Measurements from ENCODE around the gene LHX4.

LHX4 gene

DNA sequence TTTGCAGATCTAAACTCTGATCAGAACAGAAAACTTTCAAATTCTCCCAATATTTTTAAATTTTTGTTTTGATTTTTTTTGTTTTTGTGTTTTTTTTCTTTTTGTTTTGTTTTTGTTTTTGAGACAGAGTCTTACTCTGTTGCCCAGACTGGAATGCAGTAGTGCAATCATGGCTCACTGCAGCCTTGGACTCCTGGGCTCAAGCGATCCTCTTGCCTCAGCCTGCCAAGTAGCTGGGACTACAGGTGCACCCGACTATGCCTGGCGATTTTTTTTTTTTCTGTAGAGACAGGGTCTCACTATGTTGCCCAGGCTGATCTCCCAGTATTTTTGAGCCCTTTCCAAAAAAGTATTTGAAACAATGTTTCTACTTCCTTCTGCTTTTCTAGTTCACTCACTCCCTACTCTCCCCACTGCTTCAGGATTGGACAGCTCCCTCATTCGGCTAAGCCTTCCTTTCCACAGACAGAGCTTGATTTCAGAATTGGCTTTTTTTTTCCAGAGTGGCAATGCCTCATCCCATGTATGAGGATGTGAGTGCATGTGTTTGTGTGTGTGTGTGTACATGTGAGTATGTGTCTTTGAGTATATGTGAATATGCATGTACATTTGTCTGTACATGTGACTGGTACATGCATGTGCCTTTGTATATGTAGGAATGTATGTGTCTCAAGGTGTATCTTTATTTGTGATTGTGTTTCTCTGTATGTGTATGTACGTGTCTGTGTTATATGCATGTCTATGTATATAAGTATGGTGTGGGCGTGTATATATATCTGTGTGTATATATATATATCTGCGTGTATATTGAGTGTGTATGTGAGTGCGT lies 11.9 kb downstream of the LHX4 start:
- TF ChIP-seq, protein P1, sequence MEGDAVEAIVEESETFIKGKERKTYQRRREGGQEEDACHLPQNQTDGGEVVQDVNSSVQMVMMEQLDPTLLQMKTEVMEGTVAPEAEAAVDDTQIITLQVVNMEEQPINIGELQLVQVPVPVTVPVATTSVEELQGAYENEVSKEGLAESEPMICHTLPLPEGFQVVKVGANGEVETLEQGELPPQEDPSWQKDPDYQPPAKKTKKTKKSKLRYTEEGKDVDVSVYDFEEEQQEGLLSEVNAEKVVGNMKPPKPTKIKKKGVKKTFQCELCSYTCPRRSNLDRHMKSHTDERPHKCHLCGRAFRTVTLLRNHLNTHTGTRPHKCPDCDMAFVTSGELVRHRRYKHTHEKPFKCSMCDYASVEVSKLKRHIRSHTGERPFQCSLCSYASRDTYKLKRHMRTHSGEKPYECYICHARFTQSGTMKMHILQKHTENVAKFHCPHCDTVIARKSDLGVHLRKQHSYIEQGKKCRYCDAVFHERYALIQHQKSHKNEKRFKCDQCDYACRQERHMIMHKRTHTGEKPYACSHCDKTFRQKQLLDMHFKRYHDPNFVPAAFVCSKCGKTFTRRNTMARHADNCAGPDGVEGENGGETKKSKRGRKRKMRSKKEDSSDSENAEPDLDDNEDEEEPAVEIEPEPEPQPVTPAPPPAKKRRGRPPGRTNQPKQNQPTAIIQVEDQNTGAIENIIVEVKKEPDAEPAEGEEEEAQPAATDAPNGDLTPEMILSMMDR (IDR thresholded peaks at IDR 0.05) = no peak

GRCh38 chr1:180243517-180244221 lies 13.6 kb downstream of the LHX4 start:
- TF ChIP-seq, protein P1 (IDR thresholded peaks at IDR 0.05) = no peak

GRCh38 chr1:180244840-180245239 lies 14.8 kb downstream of the LHX4 start:
- TF ChIP-seq, protein P1 (IDR thresholded peaks at IDR 0.05) = no peak

GRCh38 chr1:180246579-180246978 lies 16.5 kb downstream of the LHX4 start:
- TF ChIP-seq, protein P1 (IDR thresholded peaks at IDR 0.05) = no peak

DNA sequence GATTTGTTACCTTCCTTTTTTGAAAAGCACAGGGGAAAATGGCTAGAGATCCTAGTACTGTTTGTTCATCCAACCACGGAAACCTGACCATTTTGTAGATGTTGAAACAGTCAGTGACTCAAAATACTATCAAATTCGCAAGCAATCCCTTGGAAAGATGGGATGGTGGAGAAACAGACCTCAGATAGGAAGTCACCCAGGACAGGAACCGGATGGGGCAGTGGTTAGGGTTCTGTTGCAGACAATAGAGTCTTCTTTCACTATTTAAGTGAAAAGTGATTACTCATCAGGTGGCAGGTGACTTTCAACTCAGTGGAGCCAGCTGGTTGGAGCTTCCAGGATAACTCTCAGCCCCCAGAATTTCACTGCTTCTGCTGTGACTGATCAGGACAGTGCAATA lies 17.0 kb downstream of the LHX4 start:
- TF ChIP-seq, protein P1 (IDR thresholded peaks at IDR 0.05) = no peak

DNA sequence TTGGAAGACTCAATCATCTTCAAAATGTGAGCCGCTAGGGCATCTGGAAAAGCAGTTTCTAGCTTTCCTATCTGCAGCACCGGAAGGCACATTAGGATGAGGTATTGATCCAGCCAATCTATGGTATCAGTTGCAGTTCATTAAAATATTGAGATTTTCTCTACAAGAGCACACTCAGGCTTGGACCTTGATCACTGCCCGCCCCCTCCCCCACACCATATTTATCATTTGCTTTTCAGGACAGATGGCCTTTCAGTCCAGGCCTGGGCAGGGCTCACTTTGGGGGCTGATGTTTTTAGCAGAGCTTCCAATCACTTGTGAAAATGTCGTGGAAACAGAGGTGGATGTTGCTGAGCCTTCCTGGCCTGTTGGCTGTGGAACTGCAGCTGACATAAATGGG lies 17.5 kb downstream of the LHX4 start:
- TF ChIP-seq, protein P1 (IDR thresholded peaks at IDR 0.05) = no peak

DNA sequence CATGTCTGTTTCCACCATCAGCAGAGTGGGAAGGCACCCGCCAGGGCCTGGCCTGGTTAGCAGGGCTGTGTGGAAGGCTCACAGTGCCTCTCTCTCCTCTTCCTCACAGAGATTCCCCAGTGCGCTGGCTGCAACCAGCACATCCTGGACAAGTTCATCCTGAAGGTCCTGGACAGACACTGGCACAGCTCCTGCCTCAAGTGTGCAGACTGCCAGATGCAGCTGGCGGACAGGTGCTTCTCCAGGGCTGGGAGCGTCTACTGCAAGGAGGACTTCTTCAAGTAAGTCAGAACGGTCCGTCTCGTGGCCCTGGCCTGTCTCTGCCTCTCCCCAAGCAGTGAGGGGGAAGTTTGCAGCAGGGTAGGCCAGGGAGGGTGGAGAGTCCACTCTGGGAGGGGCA lies 18.1 kb downstream of the LHX4 start:
- TF ChIP-seq, protein P1 (IDR thresholded peaks at IDR 0.05) = no peak

Measured in LNCAP (cell line).